ENCODE results near the gene CNTN1. TPM values are rescaled to one million over a fixed set of nuclear protein-coding genes. Genes with fewer than 3 reads are reported as not detected.

Gene CNTN1
- polyA plus RNA-seq, 1 of the 3 experiments (the other 2 are of a cell fraction) = 0.13 TPM

DNA sequence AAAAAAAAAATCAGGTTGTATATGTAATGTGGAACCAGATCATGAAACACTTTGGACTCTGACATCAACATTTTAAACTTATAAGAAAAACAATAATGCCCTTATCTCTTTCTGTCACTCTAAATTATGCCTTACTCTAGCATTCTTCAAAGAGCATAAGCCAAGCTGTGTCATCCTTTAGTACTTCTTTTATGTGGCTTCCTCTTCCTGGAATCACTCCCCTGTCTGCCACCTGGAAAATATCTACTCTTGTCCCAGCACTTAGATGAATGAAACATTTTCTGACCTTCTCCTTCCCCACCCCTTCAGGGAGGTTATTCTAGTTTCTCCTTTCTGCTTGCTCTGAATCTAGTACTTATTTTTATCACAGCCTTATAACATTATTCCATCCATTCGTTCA is 101.2 kb downstream of the CNTN1 start (continued):
- TF ChIP-seq, protein P1, sequence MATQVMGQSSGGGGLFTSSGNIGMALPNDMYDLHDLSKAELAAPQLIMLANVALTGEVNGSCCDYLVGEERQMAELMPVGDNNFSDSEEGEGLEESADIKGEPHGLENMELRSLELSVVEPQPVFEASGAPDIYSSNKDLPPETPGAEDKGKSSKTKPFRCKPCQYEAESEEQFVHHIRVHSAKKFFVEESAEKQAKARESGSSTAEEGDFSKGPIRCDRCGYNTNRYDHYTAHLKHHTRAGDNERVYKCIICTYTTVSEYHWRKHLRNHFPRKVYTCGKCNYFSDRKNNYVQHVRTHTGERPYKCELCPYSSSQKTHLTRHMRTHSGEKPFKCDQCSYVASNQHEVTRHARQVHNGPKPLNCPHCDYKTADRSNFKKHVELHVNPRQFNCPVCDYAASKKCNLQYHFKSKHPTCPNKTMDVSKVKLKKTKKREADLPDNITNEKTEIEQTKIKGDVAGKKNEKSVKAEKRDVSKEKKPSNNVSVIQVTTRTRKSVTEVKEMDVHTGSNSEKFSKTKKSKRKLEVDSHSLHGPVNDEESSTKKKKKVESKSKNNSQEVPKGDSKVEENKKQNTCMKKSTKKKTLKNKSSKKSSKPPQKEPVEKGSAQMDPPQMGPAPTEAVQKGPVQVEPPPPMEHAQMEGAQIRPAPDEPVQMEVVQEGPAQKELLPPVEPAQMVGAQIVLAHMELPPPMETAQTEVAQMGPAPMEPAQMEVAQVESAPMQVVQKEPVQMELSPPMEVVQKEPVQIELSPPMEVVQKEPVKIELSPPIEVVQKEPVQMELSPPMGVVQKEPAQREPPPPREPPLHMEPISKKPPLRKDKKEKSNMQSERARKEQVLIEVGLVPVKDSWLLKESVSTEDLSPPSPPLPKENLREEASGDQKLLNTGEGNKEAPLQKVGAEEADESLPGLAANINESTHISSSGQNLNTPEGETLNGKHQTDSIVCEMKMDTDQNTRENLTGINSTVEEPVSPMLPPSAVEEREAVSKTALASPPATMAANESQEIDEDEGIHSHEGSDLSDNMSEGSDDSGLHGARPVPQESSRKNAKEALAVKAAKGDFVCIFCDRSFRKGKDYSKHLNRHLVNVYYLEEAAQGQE (IDR thresholded peaks at IDR 0.05; ENCODE audit: low read depth, low read length) = no peak
- TF ChIP-seq MXI1 (IDR thresholded peaks at IDR 0.05; ENCODE audit: low read depth, low read length) = no peak

DNA sequence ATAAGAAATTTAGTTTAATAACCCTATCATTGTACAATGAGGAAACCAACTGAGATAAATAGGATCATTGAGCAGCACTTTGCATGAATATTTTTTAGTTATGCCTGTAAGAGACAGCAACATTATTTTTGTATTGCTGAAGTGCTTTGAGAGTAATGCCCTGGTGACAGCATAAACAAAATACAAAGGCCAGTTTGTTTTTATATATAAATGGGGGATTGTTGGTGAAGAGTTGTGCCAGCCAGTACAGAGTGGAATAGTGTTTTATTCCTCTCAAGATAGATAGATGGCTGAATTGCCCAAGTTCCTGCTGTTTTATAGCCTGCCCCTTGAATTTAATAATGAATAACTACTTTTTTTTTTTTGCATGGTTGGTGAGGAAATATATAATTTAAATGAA is 101.8 kb downstream of the CNTN1 start:
- TF ChIP-seq, protein P2, sequence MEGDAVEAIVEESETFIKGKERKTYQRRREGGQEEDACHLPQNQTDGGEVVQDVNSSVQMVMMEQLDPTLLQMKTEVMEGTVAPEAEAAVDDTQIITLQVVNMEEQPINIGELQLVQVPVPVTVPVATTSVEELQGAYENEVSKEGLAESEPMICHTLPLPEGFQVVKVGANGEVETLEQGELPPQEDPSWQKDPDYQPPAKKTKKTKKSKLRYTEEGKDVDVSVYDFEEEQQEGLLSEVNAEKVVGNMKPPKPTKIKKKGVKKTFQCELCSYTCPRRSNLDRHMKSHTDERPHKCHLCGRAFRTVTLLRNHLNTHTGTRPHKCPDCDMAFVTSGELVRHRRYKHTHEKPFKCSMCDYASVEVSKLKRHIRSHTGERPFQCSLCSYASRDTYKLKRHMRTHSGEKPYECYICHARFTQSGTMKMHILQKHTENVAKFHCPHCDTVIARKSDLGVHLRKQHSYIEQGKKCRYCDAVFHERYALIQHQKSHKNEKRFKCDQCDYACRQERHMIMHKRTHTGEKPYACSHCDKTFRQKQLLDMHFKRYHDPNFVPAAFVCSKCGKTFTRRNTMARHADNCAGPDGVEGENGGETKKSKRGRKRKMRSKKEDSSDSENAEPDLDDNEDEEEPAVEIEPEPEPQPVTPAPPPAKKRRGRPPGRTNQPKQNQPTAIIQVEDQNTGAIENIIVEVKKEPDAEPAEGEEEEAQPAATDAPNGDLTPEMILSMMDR (IDR thresholded peaks at IDR 0.05) = no peak
- Histone ChIP-seq H3K9ac (no peak overlapping the region), H3K27ac (ENCODE audit: low read depth in 2 of 2, low read length in 1 of 2) (no peak overlapping the region), H3K79me2 (ENCODE audit: insufficient read depth) (no peaks in the 10 kb centered on the region), H4K20me1 (ENCODE audit: insufficient read depth) (no peaks in the 10 kb centered on the region), H2AFZ (ENCODE audit: low read depth) (no peak overlapping the region), H3K27me3 (ENCODE audit: insufficient read depth) (no peaks in the 10 kb centered on the region), H3K4me2 (no peak overlapping the region), H3K4me3 (ENCODE audit: low read depth in 2 of 2, low read length in 1 of 2) (no peak overlapping the region), H3K9me2 (no peaks in the 10 kb centered on the region), H3K9me3 (no peaks in the 10 kb centered on the region), H3K36me3 (replicated peaks in 1 of 2; ENCODE audit: control insufficient read depth in 1 of 2, insufficient read depth in 2 of 2, low read length in 1 of 2) (no peaks in the 10 kb centered on the region), H3K4me1 (ENCODE audit: control insufficient read depth in 1 of 2, insufficient read depth in 2 of 2, low read depth in 1 of 2, low read length in 1 of 2) (no peaks in the 10 kb centered on the region), H3F3A (replicated peaks; ENCODE audit: insufficient read depth) (no peaks in the 10 kb centered on the region)
- ChIA-PET CTCF (no interaction called here), POLR2A (no interaction called here)
- no peak for DNase-seq

DNA sequence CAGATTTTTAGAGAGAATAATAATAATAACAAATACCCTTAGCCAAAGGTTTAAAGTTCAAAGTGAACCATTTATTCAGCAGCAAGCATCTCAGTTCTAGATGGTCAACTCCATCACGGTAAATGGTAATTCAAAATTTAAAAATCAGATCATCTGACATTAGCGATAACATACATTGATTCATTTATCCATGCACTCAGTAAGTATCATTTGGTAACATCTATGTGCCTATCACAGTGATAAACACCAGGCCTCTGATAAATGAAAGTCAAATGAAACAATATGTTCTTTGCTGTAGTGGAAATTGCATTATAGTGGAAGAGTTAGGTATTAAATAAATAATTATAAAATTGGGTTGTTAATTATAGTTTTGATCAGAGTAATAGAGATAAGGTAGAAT is 108.8 kb downstream of the CNTN1 start:
- H3K9ac ChIP-seq = no peak overlapping the region
- no peaks in the 10 kb centered on the region for H3K9me2 ChIP-seq
- no peak overlapping the region for H2AFZ ChIP-seq (ENCODE audit: low read depth)
- ChIA-PET CTCF (no interaction called here), POLR2A (no interaction called here)
- no peaks in the 10 kb centered on the region for H3K36me3 ChIP-seq (replicated peaks in 1 of 2; ENCODE audit: control insufficient read depth in 1 of 2, insufficient read depth in 2 of 2, low read length in 1 of 2)
- 69% methylated on average over 2 of the region's 2 CpGs for WGBS (ENCODE audit: low lambda C conversion rate)
- H3K4me2 ChIP-seq = no peak overlapping the region
- H3K27ac ChIP-seq (ENCODE audit: low read depth in 2 of 2, low read length in 1 of 2) = peak overlapping the region in 1 of 2 experiments; percentile 28; a peak in 1 of 4 replicates
- no peaks in the 10 kb centered on the region for H4K20me1 ChIP-seq (ENCODE audit: insufficient read depth)
- no peaks in the 10 kb centered on the region for H3K27me3 ChIP-seq (ENCODE audit: insufficient read depth)
- TF ChIP-seq EP300 (IDR thresholded peaks at IDR 0.05; ENCODE audit: borderline replicate concordance in 1 of 2, low read depth in 1 of 2, low read length in 1 of 2) (peak in 1 of 2 experiments; percentile 76; a peak in 1 of 4 replicates), CHD2 (IDR thresholded peaks at IDR 0.05; ENCODE audit: low read length, partially characterized antibody) (peak; percentile 27), TAF1 (IDR thresholded peaks at IDR 0.05; ENCODE audit: borderline replicate concordance, low read depth, low read length) (no peak), RCOR1 (IDR thresholded peaks at IDR 0.05; ENCODE audit: low read length) (0 out of 2 replicates have a peak, but pooled peaks have one; percentile 39), GATA2 (CRISPR knock-in tag; IDR thresholded peaks at IDR 0.05) (0 out of 2 replicates have a peak, but pooled peaks have one; percentile 22), FOXJ3 (CRISPR knock-in tag; IDR thresholded peaks at IDR 0.05) (no peak)
- TF ChIP-seq, protein P3, sequence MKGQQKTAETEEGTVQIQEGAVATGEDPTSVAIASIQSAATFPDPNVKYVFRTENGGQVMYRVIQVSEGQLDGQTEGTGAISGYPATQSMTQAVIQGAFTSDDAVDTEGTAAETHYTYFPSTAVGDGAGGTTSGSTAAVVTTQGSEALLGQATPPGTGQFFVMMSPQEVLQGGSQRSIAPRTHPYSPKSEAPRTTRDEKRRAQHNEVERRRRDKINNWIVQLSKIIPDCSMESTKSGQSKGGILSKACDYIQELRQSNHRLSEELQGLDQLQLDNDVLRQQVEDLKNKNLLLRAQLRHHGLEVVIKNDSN (IDR thresholded peaks at IDR 0.05; ENCODE audit: borderline replicate concordance, low read depth) = no peak
- H3F3A ChIP-seq (replicated peaks; ENCODE audit: insufficient read depth) = no peaks in the 10 kb centered on the region
- H3K4me1 ChIP-seq (ENCODE audit: control insufficient read depth in 1 of 2, insufficient read depth in 2 of 2, low read depth in 1 of 2, low read length in 1 of 2) = no peaks in the 10 kb centered on the region; a peak in 2 of 4 replicates
- no peaks in the 10 kb centered on the region for H3K79me2 ChIP-seq (ENCODE audit: insufficient read depth)
- no peak overlapping the region for H3K4me3 ChIP-seq (ENCODE audit: low read depth in 2 of 2, low read length in 1 of 2)
- H3K9me3 ChIP-seq = no peaks in the 10 kb centered on the region
- DNase-seq = no peak
